ENCODE results near the gene NIPSNAP2. TPM values are rescaled to one million over a fixed set of nuclear protein-coding genes. Genes with fewer than 3 reads are reported as not detected.
"Not testable (repeated sequence)": the region's sequence is repeated elsewhere in the genome, so short reads cannot be mapped to it uniquely, and the experiment has no call there.

NIPSNAP2 gene
- total and polyA plus RNA-seq, 7 donors, result 119 to 302 (median 260) TPM

DNA sequence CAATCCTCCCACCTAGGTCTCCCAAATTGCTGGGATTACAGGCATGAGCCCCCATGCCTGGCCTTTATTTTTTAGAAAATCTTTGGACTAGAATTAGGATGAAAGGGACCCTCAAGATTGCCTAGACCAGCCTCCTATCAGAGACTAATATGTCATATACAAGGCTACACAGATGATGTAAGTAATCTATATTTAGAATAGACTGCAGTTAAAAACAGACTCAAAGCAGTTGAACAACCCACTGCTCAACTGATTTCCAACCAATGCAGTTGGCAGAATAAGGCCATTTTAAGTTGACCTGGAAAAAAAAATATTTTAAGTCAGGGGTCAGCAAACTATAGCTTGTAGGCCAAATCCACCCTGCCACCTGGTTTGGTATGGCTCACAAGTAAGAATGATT, 59.1 kb downstream of the NIPSNAP2 start:
- TF ChIP-seq, protein P1, sequence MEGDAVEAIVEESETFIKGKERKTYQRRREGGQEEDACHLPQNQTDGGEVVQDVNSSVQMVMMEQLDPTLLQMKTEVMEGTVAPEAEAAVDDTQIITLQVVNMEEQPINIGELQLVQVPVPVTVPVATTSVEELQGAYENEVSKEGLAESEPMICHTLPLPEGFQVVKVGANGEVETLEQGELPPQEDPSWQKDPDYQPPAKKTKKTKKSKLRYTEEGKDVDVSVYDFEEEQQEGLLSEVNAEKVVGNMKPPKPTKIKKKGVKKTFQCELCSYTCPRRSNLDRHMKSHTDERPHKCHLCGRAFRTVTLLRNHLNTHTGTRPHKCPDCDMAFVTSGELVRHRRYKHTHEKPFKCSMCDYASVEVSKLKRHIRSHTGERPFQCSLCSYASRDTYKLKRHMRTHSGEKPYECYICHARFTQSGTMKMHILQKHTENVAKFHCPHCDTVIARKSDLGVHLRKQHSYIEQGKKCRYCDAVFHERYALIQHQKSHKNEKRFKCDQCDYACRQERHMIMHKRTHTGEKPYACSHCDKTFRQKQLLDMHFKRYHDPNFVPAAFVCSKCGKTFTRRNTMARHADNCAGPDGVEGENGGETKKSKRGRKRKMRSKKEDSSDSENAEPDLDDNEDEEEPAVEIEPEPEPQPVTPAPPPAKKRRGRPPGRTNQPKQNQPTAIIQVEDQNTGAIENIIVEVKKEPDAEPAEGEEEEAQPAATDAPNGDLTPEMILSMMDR (IDR thresholded peaks at IDR 0.05), result no peak
- Histone ChIP-seq H3K27me3 (ENCODE audit: insufficient read depth in 3 of 3, low read length in 2 of 3) (no peaks in the 10 kb centered on the region), H3K4me3 (no peak overlapping the region), H3K36me3 (ENCODE audit: insufficient read depth in 1 of 2, low read depth in 1 of 2) (peaks cover 0 to 41% of the 10 kb centered on the region in 2 donors), H3K9me3 (no peaks in the 10 kb centered on the region), H3K27ac (no peak overlapping the region), H3K4me1 (no peaks in the 10 kb centered on the region)
- peak; percentile 58 to 75 (median 68) for ATAC-seq
- intact Hi-C loops (cut with DNase I), result no loop called here
- no peak for DNase-seq

DNA sequence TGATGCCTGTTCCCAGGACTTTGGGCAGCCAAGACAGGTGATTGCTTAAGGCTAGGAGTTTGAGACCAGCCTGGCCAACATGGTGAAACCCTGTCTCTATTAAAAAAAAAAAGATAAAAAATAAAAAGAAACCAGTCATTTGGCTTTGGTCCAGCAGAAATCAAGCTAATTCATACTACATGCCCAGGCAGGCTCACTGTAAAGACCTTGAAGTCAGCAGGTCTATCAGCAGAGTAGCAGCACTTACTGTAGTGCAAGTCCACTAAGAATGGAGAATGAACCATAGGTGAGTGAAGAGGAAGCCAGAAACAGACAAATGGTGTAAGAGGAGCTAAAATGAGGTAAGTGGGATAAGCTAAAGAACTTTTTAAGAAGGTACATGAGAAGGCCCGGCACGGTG, 62.2 kb downstream of the NIPSNAP2 start:
- DNase-seq (no peak), ATAC-seq (no peak)
- intact Hi-C loops (cut with DNase I), result no loop called here
- Histone ChIP-seq H3K27me3 (ENCODE audit: insufficient read depth in 3 of 3, low read length in 2 of 3) (no peaks in the 10 kb centered on the region), H3K27ac (no peak overlapping the region), H3K4me3 (no peak overlapping the region), H3K36me3 (ENCODE audit: insufficient read depth in 1 of 2, low read depth in 1 of 2) (peaks cover 0 to 28% of the 10 kb centered on the region in 2 donors), H3K4me1 (no peaks in the 10 kb centered on the region), H3K9me3 (no peaks in the 10 kb centered on the region)
- TF ChIP-seq, protein P1 (IDR thresholded peaks at IDR 0.05), result no peak
- WGBS, 3 donors, result 50 to 100% (median 96%) methylated on average over 1 to 2 of the region's 2 CpGs

DNA sequence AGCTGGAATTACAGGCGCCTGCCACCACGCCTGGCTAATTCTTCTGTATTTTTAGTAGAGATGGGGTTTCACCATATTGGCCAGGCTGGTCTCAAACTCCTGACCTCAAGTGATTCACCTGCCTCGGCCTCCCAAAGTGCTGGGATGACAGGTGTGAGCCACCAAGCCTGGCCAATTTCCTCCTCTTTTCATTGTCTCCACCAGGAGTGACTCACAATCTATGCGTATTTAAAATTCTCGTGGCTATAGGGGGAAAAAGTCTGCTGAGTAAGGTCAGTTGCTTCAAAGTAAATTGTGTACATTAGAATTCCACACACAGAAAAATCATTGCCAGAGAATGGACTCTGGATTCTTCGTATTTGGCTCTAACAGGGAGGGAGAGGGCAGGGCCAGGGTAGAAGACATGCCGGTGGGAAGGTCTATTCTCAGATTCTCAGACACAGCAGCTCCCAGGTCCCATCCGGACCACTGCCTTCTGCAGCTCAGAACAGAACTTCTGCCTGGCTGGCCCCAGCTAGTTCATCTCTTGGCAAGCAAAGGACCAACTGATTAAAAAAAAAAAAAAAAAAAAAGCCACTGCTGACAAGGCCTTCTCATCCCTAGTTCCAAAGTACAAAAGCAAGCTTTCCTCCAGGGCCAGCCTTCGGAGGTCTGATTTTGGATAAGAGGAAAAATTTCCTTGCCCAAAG, 64.7 kb downstream of the NIPSNAP2 start:
- WGBS, 3 donors, result 92 to 93% (median 93%) methylated on average over 9 of the region's 9 CpGs
- ATAC-seq, result no peak
- no peak overlapping the region for H3K4me3 ChIP-seq
- peaks cover 0 to 27% of the 10 kb centered on the region in 2 donors for H3K36me3 ChIP-seq (ENCODE audit: insufficient read depth in 1 of 2, low read depth in 1 of 2)
- DNase-seq, result no peak
- TF ChIP-seq, protein P1 (IDR thresholded peaks at IDR 0.05), result no peak
- intact Hi-C loops (cut with DNase I), result no loop called here
- H3K9me3 ChIP-seq, result no peaks in the 10 kb centered on the region
- no peak overlapping the region for H3K27ac ChIP-seq
- peaks cover 7% of the 10 kb centered on the region for H3K4me1 ChIP-seq
- H3K27me3 ChIP-seq (ENCODE audit: insufficient read depth in 3 of 3, low read length in 2 of 3), result no peaks in the 10 kb centered on the region

DNA sequence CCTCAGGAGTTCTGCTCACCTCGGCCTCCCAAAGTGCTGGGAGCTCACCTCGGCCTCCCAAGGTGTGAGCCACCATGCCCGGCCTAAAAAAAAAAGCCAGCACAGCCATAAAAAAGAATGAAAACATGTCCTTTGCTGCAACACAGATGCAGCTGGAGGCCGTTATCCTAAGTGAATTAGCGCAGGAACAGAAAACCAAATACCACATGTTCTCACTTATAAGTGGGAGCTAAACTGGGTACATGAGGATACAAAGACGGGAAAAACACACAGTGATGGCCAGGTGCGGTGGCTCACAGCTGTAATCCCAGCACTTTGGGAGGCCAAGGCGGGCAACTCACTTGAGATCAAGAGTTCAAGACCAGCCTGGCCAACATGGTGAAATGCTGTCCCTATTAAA, 66.0 kb downstream of the NIPSNAP2 start:
- 95 to 99% (median 95%) methylated on average over 8 of the region's 8 CpGs for WGBS, 3 donors
- no peak for ATAC-seq
- Histone ChIP-seq H3K27me3 (ENCODE audit: insufficient read depth in 3 of 3, low read length in 2 of 3) (no peaks in the 10 kb centered on the region), H3K36me3 (ENCODE audit: insufficient read depth in 1 of 2, low read depth in 1 of 2) (peaks cover 0 to 27% of the 10 kb centered on the region in 2 donors), H3K4me3 (no peak overlapping the region), H3K4me1 (peaks cover 7% of the 10 kb centered on the region), H3K27ac (no peak overlapping the region), H3K9me3 (no peaks in the 10 kb centered on the region)
- no peak for DNase-seq
- intact Hi-C loops (cut with DNase I), result no loop called here
- TF ChIP-seq, protein P1 (IDR thresholded peaks at IDR 0.05), result no peak

DNA sequence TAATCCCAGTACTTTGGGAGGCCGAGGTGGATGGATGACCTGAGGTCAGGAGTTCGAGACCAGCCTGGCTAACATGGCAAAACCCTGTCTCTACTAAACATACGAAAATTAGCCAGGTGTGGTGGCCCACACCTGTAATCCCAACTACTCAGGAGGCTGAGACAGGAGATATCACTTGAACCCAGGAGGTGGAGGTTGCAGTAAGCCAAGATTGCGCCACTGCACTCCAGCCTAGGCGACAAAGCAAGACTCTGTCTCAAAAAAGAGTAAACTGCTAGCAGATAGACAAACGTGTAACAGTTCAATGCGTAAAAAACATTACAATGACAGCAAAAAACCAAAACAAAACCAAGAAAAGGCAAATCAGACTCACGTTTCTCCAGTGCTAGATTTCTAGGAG, 67.2 kb downstream of the NIPSNAP2 start:
- H3K27me3 ChIP-seq (ENCODE audit: insufficient read depth in 3 of 3, low read length in 2 of 3); H3K27ac ChIP-seq; H3K4me3 ChIP-seq; ATAC-seq; H3K4me1 ChIP-seq; DNase-seq; intact Hi-C loops (cut with DNase I); H3K9me3 ChIP-seq: not testable (repeated sequence)
- WGBS, 3 donors, result 75 to 88% (median 87%) methylated on average over 8 of the region's 8 CpGs
- peaks cover 0 to 23% of the 10 kb centered on the region in 2 donors for H3K36me3 ChIP-seq (ENCODE audit: insufficient read depth in 1 of 2, low read depth in 1 of 2)

DNA sequence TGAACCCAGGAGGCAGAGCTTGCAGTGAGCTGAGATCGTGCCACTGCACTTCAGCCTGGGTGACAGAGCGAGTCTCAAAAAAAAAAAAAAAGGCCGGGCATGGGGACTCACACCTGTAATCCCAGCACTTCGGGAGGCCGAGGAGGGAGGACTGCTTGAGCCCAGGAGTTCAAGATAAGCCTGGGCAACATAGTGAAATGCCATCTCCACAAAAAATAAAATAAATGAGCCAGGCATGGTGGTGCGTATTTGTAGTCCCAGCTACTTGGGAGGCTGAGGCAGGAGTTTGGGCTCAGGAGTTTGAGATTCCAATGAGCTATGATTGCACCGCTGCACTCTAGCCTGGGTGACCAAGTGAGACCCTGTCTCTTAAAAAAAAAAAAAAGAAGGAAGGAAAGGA, 68.2 kb downstream of the NIPSNAP2 start:
- H3K4me3 ChIP-seq; H3K27me3 ChIP-seq (ENCODE audit: insufficient read depth in 3 of 3, low read length in 2 of 3); H3K4me1 ChIP-seq; H3K9me3 ChIP-seq; H3K27ac ChIP-seq; ATAC-seq; DNase-seq: not testable (repeated sequence)
- WGBS, 3 donors, result 97 to 99% (median 98%) methylated on average over 7 of the region's 7 CpGs
- peaks cover 0 to 23% of the 10 kb centered on the region in 2 donors for H3K36me3 ChIP-seq (ENCODE audit: insufficient read depth in 1 of 2, low read depth in 1 of 2)
- intact Hi-C loops (cut with DNase I), result loop anchor here in 1 of 2 donors (2.0 kb wide), 1 partner anchor 34 kb away; no protein-coding TSS in a partner anchor

Data from psoas muscle (tissue), 8 donors.